Placental pericyte (primary cell): ENCODE results near the gene LPA. TPM values are rescaled to one million over a fixed set of nuclear protein-coding genes. Genes with fewer than 3 reads are reported as not detected.

Experiments used
- total RNA-seq: library from RNA; depleted of rRNA; stranded (reverse); fragments of >200 nt; gene quantifications from 2 replicates; pipeline ENCODE4 v1.2.3, GENCODE V29; 2012

Gene LPA
- total RNA-seq = not detected in 2 replicates

GRCh38 chr6:160664198-160664597 lies at the start of gene LPA:
LPA (minus strand) TSS chr6:160664275; CDS start chr6:160664214, 61 bp downstream.

DNA sequence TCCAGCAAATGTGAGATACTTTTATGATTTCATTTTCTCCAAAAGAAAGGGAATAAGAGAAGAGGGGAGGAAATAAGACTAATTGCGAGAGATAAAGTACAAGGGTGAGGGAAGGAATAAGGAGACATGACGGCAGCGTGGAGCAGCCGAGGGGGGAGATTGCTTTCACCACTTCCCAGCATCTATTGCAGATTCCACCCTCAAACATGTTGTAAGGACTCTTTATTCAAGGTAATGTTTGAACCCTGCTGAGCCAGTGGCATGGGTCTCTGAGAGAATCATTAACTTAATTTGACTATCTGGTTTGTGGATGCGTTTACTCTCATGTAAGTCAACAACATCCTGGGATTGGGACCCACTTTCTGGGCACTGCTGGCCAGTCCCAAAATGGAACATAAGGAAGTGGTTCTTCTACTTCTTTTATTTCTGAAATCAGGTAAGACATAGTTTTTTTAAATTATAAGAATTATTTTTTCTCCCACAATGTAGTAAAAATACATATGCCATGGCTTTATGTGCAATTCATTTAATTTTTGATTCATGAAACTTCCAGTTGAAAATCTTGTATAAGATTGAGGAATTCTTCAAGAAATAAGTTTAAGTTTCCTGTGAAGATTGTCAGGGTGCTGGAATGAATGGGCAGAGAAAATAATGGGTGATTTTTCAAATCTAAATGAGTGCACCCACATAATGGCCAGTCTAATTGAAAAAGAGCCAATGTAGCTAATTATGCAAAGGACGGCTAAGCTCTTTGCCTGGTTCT lies 38.0 kb upstream of the LPA start, which contains the start of gene PLG:
PLG (plus strand) TSS at position 327 of the 763 bp plus-strand sequence; CDS start at position 388, 61 bp downstream.

Other genes starting within 250 kb of the LPA start
- not detected in 2 replicates for gene PLG, start 38.0 kb upstream of the LPA start, total RNA-seq